Left lung (tissue), 10 donors: ENCODE data around the gene NSD1. TPM values are rescaled to one million over a fixed set of nuclear protein-coding genes. Genes with fewer than 3 reads are reported as not detected.

Source experiments
- ATAC-seq: fragments of 200-7000 bp; cut with Tn5 transposase; one replicate; pipeline ENCODE4 v1.9.1; 2020; ENCODE audit warnings: moderate library complexity
- DNase-seq, 4 donors: peaks; one replicate each; pipeline ENCODE4 v3.0.0-alpha.2; 2013 to 2020
- H3K27ac ChIP-seq, 2 donors: fragments of 200-600 bp; sonication (generic) in 1 of 2; one replicate each; pipeline versions ENCODE4 v1.5.0 to v1.8.0; 2020 to 2021
- H3K27me3 ChIP-seq, 2 donors: fragments of 200-600 bp; sonication (generic) in 1 of 2; one replicate each; pipeline versions ENCODE4 v1.5.0 to v1.8.0; 2020 to 2021
- H3K36me3 ChIP-seq, 2 donors: fragments of 200-600 bp; sonication (generic) in 1 of 2; one replicate each; pipeline versions ENCODE4 v1.5.0 to v1.8.0; 2020 to 2021
- H3K4me1 ChIP-seq, 2 donors: fragments of 200-600 bp; one replicate each; pipeline ENCODE4 v1.8.0; 2021
- H3K4me3 ChIP-seq, 2 donors: fragments of 200-600 bp; sonication (generic) in 1 of 2; one replicate each; pipeline versions ENCODE4 v1.5.0 to v1.8.0; 2020 to 2021; ENCODE audit warnings: mild to moderate bottlenecking in 1 of 2
- H3K9me3 ChIP-seq, 2 donors: fragments of 200-600 bp; sonication (generic) in 1 of 2; one replicate each; pipeline versions ENCODE4 v1.5.0 to v1.8.0; 2020 to 2021
- intact Hi-C, 2 donors: fragments of 100-400 bp; cut with DNase I; formaldehyde crosslinking; loops; one replicate each; pipeline versions ENCODE4 v1.11.2 to v1.14.2; 2022
- polyA plus RNA-seq, 6 donors: library from polyadenylated mRNA; unstranded; fragments of 120-200 nt; gene quantifications; one replicate each; pipeline ENCODE4 v1.2.1, GENCODE V29; 2013; ENCODE audit not compliant: insufficient read length in 6 of 6
- total RNA-seq, 2 donors: library from RNA; stranded (reverse); fragmentation: NEBNext Ultra II Directional; extraction: Animal tissue kit (Norgen Biotek cat#: 25700); gene quantifications; one replicate each; pipeline ENCODE4 v1.2.1, GENCODE V29; 2021
- TF ChIP-seq, protein P1 (sequence below), 2 donors: fragments of 200-600 bp; sonication (generic) in 1 of 2; IDR thresholded peaks; one replicate each; pipeline versions ENCODE4 v1.5.0 to v1.8.0; 2021; ENCODE audit warnings: antibody characterized with exemption in 2 of 2
- donor health status: DM: no; HTN: yes; CAD: no.
- donor health status: DM: no; HTN: no; CAD: no.

The NSD1 gene
- total and polyA plus RNA-seq, 8 donors: 45.8 to 79.7 (median 54.1) TPM

DNA sequence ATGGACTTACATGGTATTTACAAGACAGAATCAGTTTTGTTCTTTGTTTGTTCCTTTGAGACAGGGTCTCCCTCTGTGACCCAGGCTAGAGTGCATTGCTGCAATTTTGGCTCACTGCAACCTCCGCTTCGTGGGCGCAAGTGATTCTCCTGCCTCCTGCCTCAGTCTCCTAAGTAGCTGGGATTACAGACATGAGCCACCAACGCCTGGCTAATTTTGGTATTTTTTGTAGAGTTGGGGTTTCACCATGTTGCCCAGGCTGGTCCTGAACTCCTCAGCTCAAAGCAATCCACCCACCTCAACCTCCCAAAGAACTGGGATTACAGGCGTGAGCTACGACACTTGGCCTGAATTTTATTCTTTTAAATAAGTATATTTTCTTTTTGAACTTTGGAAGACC is 142.3 kb downstream of the NSD1 start:
- ATAC-seq: no peak
- intact Hi-C loops: no loop called here

DNA sequence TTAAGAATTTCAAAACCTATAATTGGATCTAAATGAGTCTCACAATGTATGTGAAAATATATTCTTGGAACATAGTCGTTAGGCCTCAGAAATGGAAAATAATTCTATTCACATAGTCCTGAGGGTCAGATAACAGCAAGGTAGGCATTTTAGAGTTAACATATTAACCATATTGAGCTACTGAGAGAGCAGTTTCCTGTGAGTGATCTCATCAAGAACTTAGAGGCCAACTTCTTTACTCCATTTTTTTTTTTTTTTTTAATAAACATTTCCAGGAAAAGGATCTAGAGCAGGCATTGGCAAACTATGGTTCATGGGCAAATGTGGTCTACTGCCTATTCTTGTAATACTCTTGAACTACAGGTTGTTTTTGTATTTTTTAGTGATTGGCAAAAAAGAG is 143.3 kb downstream of the NSD1 start:
- Histone ChIP-seq H3K4me1 (no peaks in the 10 kb centered on the region), H3K27me3 (no peaks in the 10 kb centered on the region), H3K27ac (no peak overlapping the region), H3K36me3 (peaks cover 0 to 95% of the 10 kb centered on the region in 2 donors), H3K4me3 (no peak overlapping the region), H3K9me3 (no peaks in the 10 kb centered on the region)
- intact Hi-C loops: no loop called here
- TF ChIP-seq, protein P1, sequence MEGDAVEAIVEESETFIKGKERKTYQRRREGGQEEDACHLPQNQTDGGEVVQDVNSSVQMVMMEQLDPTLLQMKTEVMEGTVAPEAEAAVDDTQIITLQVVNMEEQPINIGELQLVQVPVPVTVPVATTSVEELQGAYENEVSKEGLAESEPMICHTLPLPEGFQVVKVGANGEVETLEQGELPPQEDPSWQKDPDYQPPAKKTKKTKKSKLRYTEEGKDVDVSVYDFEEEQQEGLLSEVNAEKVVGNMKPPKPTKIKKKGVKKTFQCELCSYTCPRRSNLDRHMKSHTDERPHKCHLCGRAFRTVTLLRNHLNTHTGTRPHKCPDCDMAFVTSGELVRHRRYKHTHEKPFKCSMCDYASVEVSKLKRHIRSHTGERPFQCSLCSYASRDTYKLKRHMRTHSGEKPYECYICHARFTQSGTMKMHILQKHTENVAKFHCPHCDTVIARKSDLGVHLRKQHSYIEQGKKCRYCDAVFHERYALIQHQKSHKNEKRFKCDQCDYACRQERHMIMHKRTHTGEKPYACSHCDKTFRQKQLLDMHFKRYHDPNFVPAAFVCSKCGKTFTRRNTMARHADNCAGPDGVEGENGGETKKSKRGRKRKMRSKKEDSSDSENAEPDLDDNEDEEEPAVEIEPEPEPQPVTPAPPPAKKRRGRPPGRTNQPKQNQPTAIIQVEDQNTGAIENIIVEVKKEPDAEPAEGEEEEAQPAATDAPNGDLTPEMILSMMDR (IDR thresholded peaks at IDR 0.05): no peak
- DNase-seq (no peak), ATAC-seq (no peak)

More for the DNA sequence above, 142.3 kb downstream of the NSD1 start:
- H3K27me3 ChIP-seq: no peaks in the 10 kb centered on the region
- no peak for DNase-seq
- H3K27ac ChIP-seq: no peak overlapping the region
- no peaks in the 10 kb centered on the region for H3K4me1 ChIP-seq
- TF ChIP-seq, protein P1 (IDR thresholded peaks at IDR 0.05): no peak
- peaks cover 0 to 94% of the 10 kb centered on the region in 2 donors for H3K36me3 ChIP-seq
- no peaks in the 10 kb centered on the region for H3K9me3 ChIP-seq
- H3K4me3 ChIP-seq: no peak overlapping the region

GRCh38 chr5:177288191-177288590 is 154.6 kb downstream of the NSD1 start:
- Histone ChIP-seq H3K9me3 (no peaks in the 10 kb centered on the region), H3K27me3 (no peaks in the 10 kb centered on the region), H3K4me3 (no peak overlapping the region), H3K27ac (no peak overlapping the region), H3K36me3 (peaks cover 0 to 98% of the 10 kb centered on the region in 2 donors), H3K4me1 (no peaks in the 10 kb centered on the region)
- DNase-seq (no peak), ATAC-seq (no peak)
- TF ChIP-seq, protein P1 (IDR thresholded peaks at IDR 0.05): no peak
- intact Hi-C loops: no loop called here

DNA sequence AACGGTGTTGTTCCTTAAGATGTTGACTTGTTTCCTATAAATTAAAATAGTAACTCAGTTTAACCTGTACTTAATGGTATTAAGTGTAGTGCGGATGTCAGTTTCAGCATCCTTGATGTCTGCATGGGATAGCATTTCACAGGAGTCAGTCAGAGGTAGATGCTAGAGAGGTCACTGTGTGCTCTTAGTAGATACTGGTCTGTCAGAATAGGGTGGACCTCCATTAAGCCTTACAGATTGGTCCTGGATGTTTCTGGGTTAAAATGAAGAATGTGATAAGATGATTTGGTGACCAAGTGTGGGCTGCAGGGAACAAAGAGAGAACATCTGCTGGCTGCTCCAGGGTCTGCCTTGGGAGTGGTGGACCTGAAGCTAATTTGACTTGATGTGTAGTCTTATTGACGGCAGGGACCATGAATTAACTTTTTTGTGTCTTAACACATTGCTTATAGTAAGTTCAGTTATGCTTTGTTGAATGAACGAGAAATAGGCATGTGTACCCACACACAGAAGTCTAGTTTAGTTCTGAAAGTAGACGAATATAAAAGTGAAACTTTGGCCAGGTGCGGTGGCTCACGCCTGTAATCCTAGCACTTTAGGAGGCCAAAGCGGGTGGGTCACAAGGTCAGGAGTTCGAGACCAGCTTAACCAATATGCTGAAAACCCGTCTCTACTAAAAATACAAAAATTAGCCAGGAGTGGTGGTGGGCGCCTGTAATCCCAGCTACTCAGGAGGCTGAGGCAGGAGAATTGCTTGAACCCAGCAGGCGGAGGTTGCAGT is 157.4 kb downstream of the NSD1 start:
- TF ChIP-seq, protein P1 (IDR thresholded peaks at IDR 0.05): no peak
- no peaks in the 10 kb centered on the region for H3K9me3 ChIP-seq
- no peak for ATAC-seq
- H3K36me3 ChIP-seq: peaks cover 0 to 98% of the 10 kb centered on the region in 2 donors
- peaks cover 0 to 12% of the 10 kb centered on the region in 2 donors for H3K4me1 ChIP-seq
- no peak overlapping the region for H3K27ac ChIP-seq
- intact Hi-C loops: no loop called here
- no peaks in the 10 kb centered on the region for H3K27me3 ChIP-seq
- no peak for DNase-seq
- H3K4me3 ChIP-seq: no peak overlapping the region

DNA sequence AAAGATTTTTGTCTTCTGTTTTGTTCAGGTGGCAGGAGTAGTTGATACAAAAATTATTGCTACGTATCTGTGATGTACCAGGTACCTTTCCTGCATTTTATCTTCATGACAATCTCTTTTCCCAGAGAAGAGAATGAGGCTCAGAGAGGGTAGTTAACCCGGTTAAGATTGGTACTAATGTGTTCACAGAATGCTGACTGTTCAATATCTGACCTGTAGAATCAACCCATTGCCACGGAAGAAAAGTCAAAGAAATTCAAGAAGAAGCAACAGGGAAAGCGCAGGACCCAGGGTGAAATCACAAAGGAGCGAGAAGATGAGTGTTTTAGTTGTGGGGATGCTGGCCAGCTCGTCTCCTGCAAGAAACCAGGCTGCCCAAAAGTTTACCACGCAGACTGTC is 158.2 kb downstream of the NSD1 start:
- DNase-seq (no peak), ATAC-seq (no peak)
- H3K27me3 ChIP-seq: no peaks in the 10 kb centered on the region
- peaks cover 0 to 96% of the 10 kb centered on the region in 2 donors for H3K36me3 ChIP-seq
- H3K4me3 ChIP-seq: no peak overlapping the region
- intact Hi-C loops: no loop called here
- H3K27ac ChIP-seq: no peak overlapping the region
- H3K9me3 ChIP-seq: no peaks in the 10 kb centered on the region
- TF ChIP-seq, protein P1 (IDR thresholded peaks at IDR 0.05): no peak
- H3K4me1 ChIP-seq: peaks cover 5 to 20% of the 10 kb centered on the region in 2 donors
